Caco-2 (cell line): Measurements from ENCODE around the gene SSH2. TPM values are rescaled to one million over a fixed set of nuclear protein-coding genes. Genes with fewer than 3 reads are reported as not detected.

ENCODE experiments used
- BruUV-seq: library from RNA; stranded (reverse); fragments of 400-500 nt; replicated peaks from 2 replicates; lab custom pipeline; 2021; lab: Mats Ljungman, UMichigan
- CTCF ChIA-PET: fragments of 300-600 bp; sonication (Branson Sonifier 250); formaldehyde crosslinking; loops from one replicate; lab custom pipeline; 2022; ENCODE audit warnings: antibody characterized with exemption; lab: Charles Lee
- POLR2A ChIA-PET: fragments of 300-600 bp; sonication (Branson Sonifier 250); formaldehyde crosslinking; loops from one replicate; lab custom pipeline; 2022; ENCODE audit warnings: antibody characterized with exemption; lab: Charles Lee
- DNase-seq, 2 experiments: peaks; one replicate each; pipeline versions ENCODE4 v3.0.0 to v3.0.0-alpha.2; 2020 to 2022
- H3K27me3 ChIP-seq: replicated peaks from 2 replicates; pipeline ENCODE4 v1.6.0; 2011; ENCODE audit warnings: low read length; ENCODE audit not compliant: control insufficient read depth, insufficient read depth
- H3K36me3 ChIP-seq: 2 replicates; pipeline ENCODE4 v1.5.1; 2011; ENCODE audit warnings: low read length; ENCODE audit not compliant: control insufficient read depth, insufficient read depth
- H3K4me1 ChIP-seq: fragments of 250-450 bp; sonication (Bioruptor Pico); 2 replicates; pipeline ENCODE4 v1.5.1; 2020; ENCODE audit warnings: mild to moderate bottlenecking
- H3K4me3 ChIP-seq: 2 replicates; pipeline ENCODE4 v1.5.1; 2011; ENCODE audit warnings: low read depth, mild to moderate bottlenecking, control low read depth, low read length
- H3K9me3 ChIP-seq: fragments of 250-450 bp; sonication (Bioruptor Pico); 2 replicates; pipeline ENCODE4 v1.5.1; 2020; ENCODE audit warnings: mild to moderate bottlenecking, moderate library complexity
- H3K27ac Mint-ChIP-seq: one replicate; pipeline ENCODE4 v1.8.0; 2022; ENCODE audit warnings: mixed read lengths; ENCODE audit not compliant: unreplicated experiment
- H3K27me3 Mint-ChIP-seq: one replicate; pipeline ENCODE4 v1.8.0; 2022; ENCODE audit warnings: mixed read lengths; ENCODE audit not compliant: insufficient read depth, unreplicated experiment
- H3K36me3 Mint-ChIP-seq: one replicate; pipeline ENCODE4 v1.8.0; 2022; ENCODE audit warnings: mild to moderate bottlenecking, mixed read lengths; ENCODE audit not compliant: insufficient read depth, unreplicated experiment
- H3K4me1 Mint-ChIP-seq: one replicate; pipeline ENCODE4 v1.8.0; 2022; ENCODE audit warnings: low read depth, mixed read lengths; ENCODE audit not compliant: unreplicated experiment
- H3K4me3 Mint-ChIP-seq: one replicate; pipeline ENCODE4 v1.8.0; 2022; ENCODE audit warnings: mild to moderate bottlenecking, moderate library complexity, mixed read lengths; ENCODE audit not compliant: unreplicated experiment
- H3K9me3 Mint-ChIP-seq: one replicate; pipeline ENCODE4 v1.8.0; 2022; ENCODE audit warnings: mixed read lengths; ENCODE audit not compliant: unreplicated experiment
- intact Hi-C: fragments of 100-400 bp; cut with micrococcal nuclease; formaldehyde crosslinking; loops from one replicate; pipeline ENCODE4 v1.10.0; 2022; ENCODE audit not compliant: unreplicated experiment
- total RNA-seq: library from RNA; stranded (reverse); gene quantifications from 2 replicates; pipeline ENCODE4 v1.2.3, GENCODE V29; 2022
- TF ChIP-seq, protein P1 (sequence below), 2 experiments: fragments of 200-600 bp in 1 of 2; IDR thresholded peaks; 1 replicate in 1 of 2; 2 replicates in 1 of 2; pipeline versions ENCODE4 v1.5.1 to v1.8.0; 2011 to 2022; ENCODE audit warnings: antibody characterized with exemption in 1 of 2, control low read depth in 1 of 2, inconsistent platforms in 1 of 2, low read depth in 1 of 2, low read length in 1 of 2, mild to moderate bottlenecking in 1 of 2, moderate library complexity in 1 of 2; ENCODE audit not compliant: insufficient read depth in 1 of 2, severe bottlenecking in 1 of 2, unreplicated experiment in 1 of 2

Gene SSH2
- total RNA-seq, 1 experiment from 2014 or later = 48.2 TPM

DNA sequence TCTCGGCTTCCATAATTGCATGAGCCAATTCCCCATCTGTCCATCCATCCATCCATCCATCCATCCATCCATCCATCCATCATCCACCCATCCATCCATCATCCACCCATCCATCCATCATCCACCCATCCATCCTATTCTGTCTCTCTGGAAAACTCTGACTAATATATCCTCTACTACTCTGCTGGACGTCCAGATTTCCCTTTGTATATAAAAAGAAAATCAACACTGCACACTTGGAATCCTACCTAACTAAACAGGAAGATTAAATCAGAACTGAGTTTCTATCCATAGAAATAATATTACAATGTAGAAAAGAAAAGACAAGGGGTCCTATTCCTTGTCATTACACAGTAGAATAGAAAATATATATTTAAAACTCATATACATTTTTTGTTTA is 157.0 kb downstream of the SSH2 start:
- ChIA-PET CTCF (no interaction called here), POLR2A (no interaction called here)
- peaks cover 6% of the 10 kb centered on the region for H3K4me1 Mint-ChIP-seq
- H3K27me3 Mint-ChIP-seq = no peaks in the 10 kb centered on the region
- H3K4me3 Mint-ChIP-seq = no peak overlapping the region
- H3K4me3 ChIP-seq = no peak overlapping the region
- no peaks in the 10 kb centered on the region for H3K36me3 ChIP-seq
- DNase-seq = no peak
- TF ChIP-seq, protein P1, sequence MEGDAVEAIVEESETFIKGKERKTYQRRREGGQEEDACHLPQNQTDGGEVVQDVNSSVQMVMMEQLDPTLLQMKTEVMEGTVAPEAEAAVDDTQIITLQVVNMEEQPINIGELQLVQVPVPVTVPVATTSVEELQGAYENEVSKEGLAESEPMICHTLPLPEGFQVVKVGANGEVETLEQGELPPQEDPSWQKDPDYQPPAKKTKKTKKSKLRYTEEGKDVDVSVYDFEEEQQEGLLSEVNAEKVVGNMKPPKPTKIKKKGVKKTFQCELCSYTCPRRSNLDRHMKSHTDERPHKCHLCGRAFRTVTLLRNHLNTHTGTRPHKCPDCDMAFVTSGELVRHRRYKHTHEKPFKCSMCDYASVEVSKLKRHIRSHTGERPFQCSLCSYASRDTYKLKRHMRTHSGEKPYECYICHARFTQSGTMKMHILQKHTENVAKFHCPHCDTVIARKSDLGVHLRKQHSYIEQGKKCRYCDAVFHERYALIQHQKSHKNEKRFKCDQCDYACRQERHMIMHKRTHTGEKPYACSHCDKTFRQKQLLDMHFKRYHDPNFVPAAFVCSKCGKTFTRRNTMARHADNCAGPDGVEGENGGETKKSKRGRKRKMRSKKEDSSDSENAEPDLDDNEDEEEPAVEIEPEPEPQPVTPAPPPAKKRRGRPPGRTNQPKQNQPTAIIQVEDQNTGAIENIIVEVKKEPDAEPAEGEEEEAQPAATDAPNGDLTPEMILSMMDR (IDR thresholded peaks at IDR 0.05; ENCODE audit: insufficient read depth in 1 of 2, low read depth in 1 of 2, low read length in 1 of 2, severe bottlenecking in 1 of 2, unreplicated experiment in 1 of 2) = no peak
- peaks cover 18% of the 10 kb centered on the region for H3K4me1 ChIP-seq
- H3K36me3 Mint-ChIP-seq = no peaks in the 10 kb centered on the region
- BruUV-seq = no TSS peak
- H3K9me3 ChIP-seq = no peaks in the 10 kb centered on the region
- intact Hi-C loops = loop anchor here (10.0 kb wide), 1 partner anchor 48 kb away; no protein-coding TSS in a partner anchor
- H3K27ac Mint-ChIP-seq = no peak overlapping the region
- H3K27me3 ChIP-seq = no peaks in the 10 kb centered on the region
- no peaks in the 10 kb centered on the region for H3K9me3 Mint-ChIP-seq

DNA sequence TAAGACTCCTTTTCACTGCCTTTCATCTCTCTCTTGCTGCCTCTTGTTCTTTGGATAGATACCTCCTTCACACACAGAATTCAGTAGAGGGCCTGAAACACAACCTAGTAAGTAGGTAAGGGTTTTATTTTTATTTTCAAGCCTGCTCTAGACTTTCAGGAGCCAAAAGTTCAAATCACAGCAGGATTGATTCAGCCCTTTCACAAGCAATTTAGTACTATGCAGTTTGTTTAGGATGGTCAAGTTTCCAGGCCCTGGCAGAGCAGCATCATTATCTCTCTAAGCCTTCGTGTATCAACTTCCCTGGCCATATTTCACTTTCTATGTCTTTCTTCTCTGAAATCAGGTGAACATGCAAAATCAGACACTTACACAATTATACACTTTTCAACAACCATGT is 158.5 kb downstream of the SSH2 start:
- Histone ChIP-seq H3K36me3 (no peaks in the 10 kb centered on the region), H3K9me3 (no peaks in the 10 kb centered on the region), H3K4me3 (no peak overlapping the region), H3K4me1 (peaks cover 10% of the 10 kb centered on the region), H3K27me3 (no peaks in the 10 kb centered on the region)
- Mint-ChIP-seq H3K27me3 (no peaks in the 10 kb centered on the region), H3K4me3 (no peak overlapping the region), H3K9me3 (no peaks in the 10 kb centered on the region), H3K4me1 (no peaks in the 10 kb centered on the region), H3K36me3 (no peaks in the 10 kb centered on the region), H3K27ac (no peak overlapping the region)
- no peak for DNase-seq
- POLR2A ChIA-PET = no interaction called here
- TF ChIP-seq, protein P1 (IDR thresholded peaks at IDR 0.05; ENCODE audit: insufficient read depth in 1 of 2, low read depth in 1 of 2, low read length in 1 of 2, severe bottlenecking in 1 of 2, unreplicated experiment in 1 of 2) = no peak
- intact Hi-C loops = loop anchor here (10.0 kb wide), 1 partner anchor 47 kb away; no protein-coding TSS in a partner anchor
- BruUV-seq = no TSS peak
- CTCF ChIA-PET = no interaction called here

DNA sequence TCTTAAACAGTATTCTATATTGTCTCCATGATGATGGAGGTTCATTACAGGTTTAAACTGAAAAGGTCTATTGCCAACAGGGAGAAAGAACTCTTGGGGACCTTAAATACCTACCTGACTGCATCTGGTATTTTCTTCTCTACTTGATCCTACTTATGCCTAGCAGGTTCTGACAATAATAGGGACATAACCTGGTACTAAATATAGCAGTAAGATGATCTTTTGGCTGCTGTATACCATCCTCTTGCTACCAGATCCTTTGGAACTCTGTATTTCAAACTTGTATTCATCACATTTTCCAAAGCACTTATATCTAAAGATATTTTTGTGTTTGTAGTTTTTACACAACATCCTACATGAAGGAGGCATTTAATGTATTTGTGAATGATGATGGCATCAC is 160.8 kb downstream of the SSH2 start:
- H3K4me3 Mint-ChIP-seq = no peak overlapping the region
- POLR2A ChIA-PET = no interaction called here
- BruUV-seq = no TSS peak
- H3K27ac Mint-ChIP-seq = no peak overlapping the region
- CTCF ChIA-PET = no interaction called here
- Histone ChIP-seq H3K9me3 (no peaks in the 10 kb centered on the region), H3K4me1 (no peaks in the 10 kb centered on the region), H3K4me3 (no peak overlapping the region), H3K36me3 (no peaks in the 10 kb centered on the region), H3K27me3 (no peaks in the 10 kb centered on the region)
- no peak for DNase-seq
- H3K4me1 Mint-ChIP-seq = no peaks in the 10 kb centered on the region
- TF ChIP-seq, protein P1 (IDR thresholded peaks at IDR 0.05; ENCODE audit: insufficient read depth in 1 of 2, low read depth in 1 of 2, low read length in 1 of 2, severe bottlenecking in 1 of 2, unreplicated experiment in 1 of 2) = no peak
- intact Hi-C loops = no loop called here
- no peaks in the 10 kb centered on the region for H3K36me3 Mint-ChIP-seq
- H3K9me3 Mint-ChIP-seq = no peaks in the 10 kb centered on the region
- no peaks in the 10 kb centered on the region for H3K27me3 Mint-ChIP-seq
